ENCODE data around the gene NOG. TPM values are rescaled to one million over a fixed set of nuclear protein-coding genes. Genes with fewer than 3 reads are reported as not detected.

NOG gene
- total and polyA plus RNA-seq, 2 experiments from 2014 or later, result 0.39 to 0.66 TPM

DNA sequence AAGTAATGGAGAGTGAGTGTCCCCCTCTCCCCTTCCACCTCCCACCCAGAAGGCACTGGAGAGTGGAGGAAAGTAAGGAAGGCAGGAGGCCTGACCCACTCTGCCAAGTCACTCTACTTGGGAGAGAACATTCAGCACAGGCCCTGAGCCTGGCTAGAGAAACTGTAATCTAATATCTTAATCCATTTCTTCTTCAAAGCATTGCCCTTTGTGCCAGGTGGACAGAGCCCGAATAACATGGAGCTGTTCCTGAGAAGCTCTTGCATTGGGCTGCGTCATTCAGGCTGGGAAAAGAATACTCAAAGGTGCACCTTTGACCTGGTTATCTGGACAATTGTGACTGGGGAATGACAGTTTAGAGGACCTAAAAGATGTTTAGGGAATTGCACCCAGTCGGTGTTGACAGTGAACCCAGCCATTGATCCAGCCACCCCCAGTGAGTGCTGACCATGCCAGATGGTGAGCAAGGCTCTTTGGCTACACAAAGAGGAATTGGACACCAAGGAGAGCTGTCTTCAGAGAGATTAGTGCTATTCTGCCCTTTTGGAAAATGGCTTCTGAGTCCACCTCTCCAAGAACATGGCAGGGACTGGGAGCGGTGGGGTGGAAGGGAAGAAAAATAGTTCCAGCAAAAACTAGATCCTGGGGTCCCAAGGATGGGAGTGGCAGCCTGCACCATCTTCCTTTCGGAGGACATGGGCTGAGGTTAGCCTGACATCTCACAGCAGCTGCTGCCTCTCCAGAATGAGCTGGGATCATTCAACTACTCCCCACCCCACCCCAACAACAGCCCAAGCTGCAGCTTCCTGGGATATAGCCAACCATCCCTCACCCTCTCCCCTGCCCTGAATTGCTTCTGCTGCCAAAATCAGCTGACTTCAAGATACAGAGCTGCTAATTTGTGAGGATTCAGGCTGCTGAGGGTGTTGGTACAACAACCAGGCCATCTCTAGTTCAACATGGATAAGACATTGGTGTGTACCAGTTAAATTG is 11.6 kb upstream of the NOG start:
- Mint-ChIP-seq H3K27me3 (ENCODE audit: insufficient read depth, low read depth, poor library complexity) (no peaks in the 10 kb centered on the region), H3K9me3 (no peaks in the 10 kb centered on the region), H3K4me1 (peaks cover 14% of the 10 kb centered on the region), H3K27ac (no peak overlapping the region), H3K36me3 (ENCODE audit: low read depth) (no peaks in the 10 kb centered on the region), H3K4me3 (no peak overlapping the region)
- TF ChIP-seq EZH2 (IDR thresholded peaks at IDR 0.05; ENCODE audit: low read depth, unreplicated experiment) (no peak), STAT1 (IDR thresholded peaks at IDR 0.05; ENCODE audit: unreplicated experiment) (no peak), ZNF114 (CRISPR knock-in tag; IDR thresholded peaks at IDR 0.05) (no peak), CREB1 (CRISPR knock-in tag; IDR thresholded peaks at IDR 0.05; ENCODE audit: low read depth) (no peak), ZNF331 (CRISPR knock-in tag; IDR thresholded peaks at IDR 0.05; ENCODE audit: low read depth) (no peak), POLR2AphosphoS5 (IDR thresholded peaks at IDR 0.05; ENCODE audit: low read depth) (no peak), NANOG (IDR thresholded peaks at IDR 0.05; ENCODE audit: borderline replicate concordance) (no peak), JUNB (IDR thresholded peaks at IDR 0.05; ENCODE audit: unreplicated experiment) (no peak), EZH2phosphoT487 (IDR thresholded peaks at IDR 0.05; ENCODE audit: unreplicated experiment) (no peak)
- TF ChIP-seq, protein P1, sequence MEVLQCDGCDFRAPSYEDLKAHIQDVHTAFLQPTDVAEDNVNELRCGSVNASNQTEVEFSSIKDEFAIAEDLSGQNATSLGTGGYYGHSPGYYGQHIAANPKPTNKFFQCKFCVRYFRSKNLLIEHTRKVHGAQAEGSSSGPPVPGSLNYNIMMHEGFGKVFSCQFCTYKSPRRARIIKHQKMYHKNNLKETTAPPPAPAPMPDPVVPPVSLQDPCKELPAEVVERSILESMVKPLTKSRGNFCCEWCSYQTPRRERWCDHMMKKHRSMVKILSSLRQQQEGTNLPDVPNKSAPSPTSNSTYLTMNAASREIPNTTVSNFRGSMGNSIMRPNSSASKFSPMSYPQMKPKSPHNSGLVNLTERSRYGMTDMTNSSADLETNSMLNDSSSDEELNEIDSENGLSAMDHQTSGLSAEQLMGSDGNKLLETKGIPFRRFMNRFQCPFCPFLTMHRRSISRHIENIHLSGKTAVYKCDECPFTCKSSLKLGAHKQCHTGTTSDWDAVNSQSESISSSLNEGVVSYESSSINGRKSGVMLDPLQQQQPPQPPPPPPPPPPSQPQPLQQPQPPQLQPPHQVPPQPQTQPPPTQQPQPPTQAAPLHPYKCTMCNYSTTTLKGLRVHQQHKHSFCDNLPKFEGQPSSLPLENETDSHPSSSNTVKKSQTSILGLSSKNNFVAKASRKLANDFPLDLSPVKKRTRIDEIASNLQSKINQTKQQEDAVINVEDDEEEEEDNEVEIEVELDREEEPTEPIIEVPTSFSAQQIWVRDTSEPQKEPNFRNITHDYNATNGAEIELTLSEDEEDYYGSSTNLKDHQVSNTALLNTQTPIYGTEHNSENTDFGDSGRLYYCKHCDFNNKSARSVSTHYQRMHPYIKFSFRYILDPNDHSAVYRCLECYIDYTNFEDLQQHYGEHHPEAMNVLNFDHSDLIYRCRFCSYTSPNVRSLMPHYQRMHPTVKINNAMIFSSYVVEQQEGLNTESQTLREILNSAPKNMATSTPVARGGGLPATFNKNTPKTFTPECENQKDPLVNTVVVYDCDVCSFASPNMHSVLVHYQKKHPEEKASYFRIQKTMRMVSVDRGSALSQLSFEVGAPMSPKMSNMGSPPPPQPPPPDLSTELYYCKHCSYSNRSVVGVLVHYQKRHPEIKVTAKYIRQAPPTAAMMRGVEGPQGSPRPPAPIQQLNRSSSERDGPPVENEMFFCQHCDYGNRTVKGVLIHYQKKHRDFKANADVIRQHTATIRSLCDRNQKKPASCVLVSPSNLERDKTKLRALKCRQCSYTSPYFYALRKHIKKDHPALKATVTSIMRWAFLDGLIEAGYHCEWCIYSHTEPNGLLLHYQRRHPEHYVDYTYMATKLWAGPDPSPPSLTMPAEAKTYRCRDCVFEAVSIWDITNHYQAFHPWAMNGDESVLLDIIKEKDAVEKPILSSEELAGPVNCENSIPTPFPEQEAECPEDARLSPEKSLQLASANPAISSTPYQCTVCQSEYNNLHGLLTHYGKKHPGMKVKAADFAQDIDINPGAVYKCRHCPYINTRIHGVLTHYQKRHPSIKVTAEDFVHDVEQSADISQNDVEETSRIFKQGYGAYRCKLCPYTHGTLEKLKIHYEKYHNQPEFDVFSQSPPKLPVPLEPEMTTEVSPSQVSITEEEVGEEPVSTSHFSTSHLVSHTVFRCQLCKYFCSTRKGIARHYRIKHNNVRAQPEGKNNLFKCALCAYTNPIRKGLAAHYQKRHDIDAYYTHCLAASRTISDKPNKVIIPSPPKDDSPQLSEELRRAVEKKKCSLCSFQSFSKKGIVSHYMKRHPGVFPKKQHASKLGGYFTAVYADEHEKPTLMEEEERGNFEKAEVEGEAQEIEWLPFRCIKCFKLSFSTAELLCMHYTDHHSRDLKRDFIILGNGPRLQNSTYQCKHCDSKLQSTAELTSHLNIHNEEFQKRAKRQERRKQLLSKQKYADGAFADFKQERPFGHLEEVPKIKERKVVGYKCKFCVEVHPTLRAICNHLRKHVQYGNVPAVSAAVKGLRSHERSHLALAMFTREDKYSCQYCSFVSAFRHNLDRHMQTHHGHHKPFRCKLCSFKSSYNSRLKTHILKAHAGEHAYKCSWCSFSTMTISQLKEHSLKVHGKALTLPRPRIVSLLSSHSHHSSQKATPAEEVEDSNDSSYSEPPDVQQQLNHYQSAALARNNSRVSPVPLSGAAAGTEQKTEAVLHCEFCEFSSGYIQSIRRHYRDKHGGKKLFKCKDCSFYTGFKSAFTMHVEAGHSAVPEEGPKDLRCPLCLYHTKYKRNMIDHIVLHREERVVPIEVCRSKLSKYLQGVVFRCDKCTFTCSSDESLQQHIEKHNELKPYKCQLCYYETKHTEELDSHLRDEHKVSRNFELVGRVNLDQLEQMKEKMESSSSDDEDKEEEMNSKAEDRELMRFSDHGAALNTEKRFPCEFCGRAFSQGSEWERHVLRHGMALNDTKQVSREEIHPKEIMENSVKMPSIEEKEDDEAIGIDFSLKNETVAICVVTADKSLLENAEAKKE (CRISPR knock-in tag; IDR thresholded peaks at IDR 0.05), result no peak
- TF ChIP-seq, protein P2, sequence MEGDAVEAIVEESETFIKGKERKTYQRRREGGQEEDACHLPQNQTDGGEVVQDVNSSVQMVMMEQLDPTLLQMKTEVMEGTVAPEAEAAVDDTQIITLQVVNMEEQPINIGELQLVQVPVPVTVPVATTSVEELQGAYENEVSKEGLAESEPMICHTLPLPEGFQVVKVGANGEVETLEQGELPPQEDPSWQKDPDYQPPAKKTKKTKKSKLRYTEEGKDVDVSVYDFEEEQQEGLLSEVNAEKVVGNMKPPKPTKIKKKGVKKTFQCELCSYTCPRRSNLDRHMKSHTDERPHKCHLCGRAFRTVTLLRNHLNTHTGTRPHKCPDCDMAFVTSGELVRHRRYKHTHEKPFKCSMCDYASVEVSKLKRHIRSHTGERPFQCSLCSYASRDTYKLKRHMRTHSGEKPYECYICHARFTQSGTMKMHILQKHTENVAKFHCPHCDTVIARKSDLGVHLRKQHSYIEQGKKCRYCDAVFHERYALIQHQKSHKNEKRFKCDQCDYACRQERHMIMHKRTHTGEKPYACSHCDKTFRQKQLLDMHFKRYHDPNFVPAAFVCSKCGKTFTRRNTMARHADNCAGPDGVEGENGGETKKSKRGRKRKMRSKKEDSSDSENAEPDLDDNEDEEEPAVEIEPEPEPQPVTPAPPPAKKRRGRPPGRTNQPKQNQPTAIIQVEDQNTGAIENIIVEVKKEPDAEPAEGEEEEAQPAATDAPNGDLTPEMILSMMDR (conservative IDR thresholded peaks at IDR 0.05; ENCODE audit: low read depth in 2 of 2), result no peak
- TF ChIP-seq, protein P3, sequence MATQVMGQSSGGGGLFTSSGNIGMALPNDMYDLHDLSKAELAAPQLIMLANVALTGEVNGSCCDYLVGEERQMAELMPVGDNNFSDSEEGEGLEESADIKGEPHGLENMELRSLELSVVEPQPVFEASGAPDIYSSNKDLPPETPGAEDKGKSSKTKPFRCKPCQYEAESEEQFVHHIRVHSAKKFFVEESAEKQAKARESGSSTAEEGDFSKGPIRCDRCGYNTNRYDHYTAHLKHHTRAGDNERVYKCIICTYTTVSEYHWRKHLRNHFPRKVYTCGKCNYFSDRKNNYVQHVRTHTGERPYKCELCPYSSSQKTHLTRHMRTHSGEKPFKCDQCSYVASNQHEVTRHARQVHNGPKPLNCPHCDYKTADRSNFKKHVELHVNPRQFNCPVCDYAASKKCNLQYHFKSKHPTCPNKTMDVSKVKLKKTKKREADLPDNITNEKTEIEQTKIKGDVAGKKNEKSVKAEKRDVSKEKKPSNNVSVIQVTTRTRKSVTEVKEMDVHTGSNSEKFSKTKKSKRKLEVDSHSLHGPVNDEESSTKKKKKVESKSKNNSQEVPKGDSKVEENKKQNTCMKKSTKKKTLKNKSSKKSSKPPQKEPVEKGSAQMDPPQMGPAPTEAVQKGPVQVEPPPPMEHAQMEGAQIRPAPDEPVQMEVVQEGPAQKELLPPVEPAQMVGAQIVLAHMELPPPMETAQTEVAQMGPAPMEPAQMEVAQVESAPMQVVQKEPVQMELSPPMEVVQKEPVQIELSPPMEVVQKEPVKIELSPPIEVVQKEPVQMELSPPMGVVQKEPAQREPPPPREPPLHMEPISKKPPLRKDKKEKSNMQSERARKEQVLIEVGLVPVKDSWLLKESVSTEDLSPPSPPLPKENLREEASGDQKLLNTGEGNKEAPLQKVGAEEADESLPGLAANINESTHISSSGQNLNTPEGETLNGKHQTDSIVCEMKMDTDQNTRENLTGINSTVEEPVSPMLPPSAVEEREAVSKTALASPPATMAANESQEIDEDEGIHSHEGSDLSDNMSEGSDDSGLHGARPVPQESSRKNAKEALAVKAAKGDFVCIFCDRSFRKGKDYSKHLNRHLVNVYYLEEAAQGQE (IDR thresholded peaks at IDR 0.05; ENCODE audit: unreplicated experiment), result no peak
- TF ChIP-seq, protein P4, sequence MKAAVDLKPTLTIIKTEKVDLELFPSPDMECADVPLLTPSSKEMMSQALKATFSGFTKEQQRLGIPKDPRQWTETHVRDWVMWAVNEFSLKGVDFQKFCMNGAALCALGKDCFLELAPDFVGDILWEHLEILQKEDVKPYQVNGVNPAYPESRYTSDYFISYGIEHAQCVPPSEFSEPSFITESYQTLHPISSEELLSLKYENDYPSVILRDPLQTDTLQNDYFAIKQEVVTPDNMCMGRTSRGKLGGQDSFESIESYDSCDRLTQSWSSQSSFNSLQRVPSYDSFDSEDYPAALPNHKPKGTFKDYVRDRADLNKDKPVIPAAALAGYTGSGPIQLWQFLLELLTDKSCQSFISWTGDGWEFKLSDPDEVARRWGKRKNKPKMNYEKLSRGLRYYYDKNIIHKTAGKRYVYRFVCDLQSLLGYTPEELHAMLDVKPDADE (IDR thresholded peaks at IDR 0.05), result no peak
- Histone ChIP-seq H3K4me3 (no peak overlapping the region), H3K4me1 (ENCODE audit: insufficient read depth) (peaks cover 21% of the 10 kb centered on the region), H3F3A (replicated peaks; ENCODE audit: low read depth) (no peaks in the 10 kb centered on the region), H3K9me2 (ENCODE audit: insufficient read depth) (no peaks in the 10 kb centered on the region), H3K36me3 (ENCODE audit: insufficient read depth) (no peaks in the 10 kb centered on the region), H2AFZ (no peak overlapping the region), H3K4me2 (no peak overlapping the region), H3K27me3 (ENCODE audit: insufficient read depth) (no peaks in the 10 kb centered on the region), H3K27ac (ENCODE audit: low read depth) (no peak overlapping the region), H4K20me1 (replicated peaks; ENCODE audit: insufficient read depth) (no peaks in the 10 kb centered on the region), H3K79me2 (replicated peaks; ENCODE audit: insufficient read depth) (no peaks in the 10 kb centered on the region)
- ATAC-seq, result no peak
- DNase-seq (ENCODE audit: low spot score), result no peak

Data from GM23338 (cell line).